Thoracic aorta endothelial cell (primary cell): ENCODE data around the gene TMEM183A. TPM values are rescaled to one million over a fixed set of nuclear protein-coding genes. Genes with fewer than 3 reads are reported as not detected.

Source experiments
- total RNA-seq: library from RNA; depleted of rRNA; stranded (reverse); fragments of >200 nt; gene quantifications from 2 replicates; pipeline ENCODE4 v1.2.3, GENCODE V29; 2012

Gene TMEM183A
- total RNA-seq, result 122 and 126 TPM in 2 replicates

GRCh38 chr1:203006948-203007871 is at the start of gene TMEM183A:
Gene TMEM183A (plus strand): TSS chr1:203007374. CDS start chr1:203007466, 92 bp downstream.

GRCh38 chr1:202957733-202958543 is 49.2 kb upstream of the TMEM183A start, which contains the start of gene ADIPOR1:
Gene ADIPOR1 (minus strand): TSS chr1:202958312. CDS start chr1:202951070, 7,242 bp downstream.

GRCh38 chr1:203026031-203026665 is 19.0 kb downstream of the TMEM183A start, which contains the start of gene PPFIA4:
Gene PPFIA4 (plus strand): TSS chr1:203026491. CDS start chr1:203039009, 12,518 bp downstream.

Other genes starting within 250 kb of the TMEM183A start
- gene KDM5B, start 199.0 kb upstream of the TMEM183A start, total RNA-seq, result 77.0 and 103 TPM in 2 replicates
- not detected in 2 replicates for gene PCAT6, start 196.4 kb upstream of the TMEM183A start, total RNA-seq
- gene RABIF, start 118.2 kb upstream of the TMEM183A start, total RNA-seq, result 10.1 and 10.5 TPM in 2 replicates
- gene KLHL12, start 80.1 kb upstream of the TMEM183A start, total RNA-seq, result 26.8 and 30.3 TPM in 2 replicates
- 84.2 and 110 TPM in 2 replicates for gene ADIPOR1, start 49.1 kb upstream of the TMEM183A start, total RNA-seq
- gene CYB5R1, start 40.1 kb upstream of the TMEM183A start, total RNA-seq, result 22.8 and 25.1 TPM in 2 replicates
- 0.29 and 1.5 TPM in 2 replicates for gene PPFIA4, start 19.1 kb downstream of the TMEM183A start, total RNA-seq
- not detected in 2 replicates for gene MYOG, start 78.6 kb downstream of the TMEM183A start, total RNA-seq
- under 0.01 TPM in 1 of 2 replicates, not detected in the other for gene ADORA1, start 120.4 kb downstream of the TMEM183A start, total RNA-seq
- not detected in 2 replicates for gene MYBPH, start 168.5 kb downstream of the TMEM183A start, total RNA-seq
- 1.7 and 2.9 TPM in 2 replicates for gene CHI3L1, start 179.3 kb downstream of the TMEM183A start, total RNA-seq
- gene CHIT1, start 222.3 kb downstream of the TMEM183A start, total RNA-seq, result not detected in 2 replicates